Kidney epithelial cell (primary cell): ENCODE data around the gene P2RX4. TPM values are rescaled to one million over a fixed set of nuclear protein-coding genes. Genes with fewer than 3 reads are reported as not detected.
"Not testable (repeated sequence)": the region's sequence is repeated elsewhere in the genome, so short reads cannot be mapped to it uniquely, and the experiment has no call there.

ENCODE experiments used
- DNase-seq: peaks from one replicate; pipeline ENCODE4 v3.0.0-alpha.2; 2010; ENCODE audit warnings: low read depth
- H3K27me3 ChIP-seq: 2 replicates; pipeline ENCODE4 v1.6.0; 2011; ENCODE audit warnings: low read length; ENCODE audit not compliant: control insufficient read depth, insufficient read depth
- H3K36me3 ChIP-seq: 2 replicates; pipeline ENCODE4 v1.5.1; 2011; ENCODE audit warnings: low read length; ENCODE audit not compliant: control insufficient read depth, insufficient read depth
- H3K4me3 ChIP-seq: 2 replicates; pipeline ENCODE4 v1.5.1; 2011; ENCODE audit warnings: low read depth, mild to moderate bottlenecking, control low read depth, low read length
- total RNA-seq: library from RNA; depleted of rRNA; stranded (reverse); fragments of >200 nt; gene quantifications from 2 replicates; pipeline ENCODE4 v1.2.3, GENCODE V29; 2015
- TF ChIP-seq, protein P1 (sequence below): IDR thresholded peaks from 2 replicates; pipeline ENCODE4 v1.5.1; 2011; ENCODE audit warnings: mild to moderate bottlenecking, moderate library complexity, low read length, control low read depth, inconsistent platforms; ENCODE audit not compliant: insufficient read depth, poor library complexity, severe bottlenecking

The P2RX4 gene
- total RNA-seq, 1 donor from 2014 or later, result 119 TPM

GRCh38 chr12:121189619-121190155, 20.2 kb upstream of the P2RX4 start:
- no peak for DNase-seq
- Histone ChIP-seq H3K36me3 (no peaks in the 10 kb centered on the region), H3K27me3 (no peaks in the 10 kb centered on the region), H3K4me3 (no peak overlapping the region)
- TF ChIP-seq, protein P1, sequence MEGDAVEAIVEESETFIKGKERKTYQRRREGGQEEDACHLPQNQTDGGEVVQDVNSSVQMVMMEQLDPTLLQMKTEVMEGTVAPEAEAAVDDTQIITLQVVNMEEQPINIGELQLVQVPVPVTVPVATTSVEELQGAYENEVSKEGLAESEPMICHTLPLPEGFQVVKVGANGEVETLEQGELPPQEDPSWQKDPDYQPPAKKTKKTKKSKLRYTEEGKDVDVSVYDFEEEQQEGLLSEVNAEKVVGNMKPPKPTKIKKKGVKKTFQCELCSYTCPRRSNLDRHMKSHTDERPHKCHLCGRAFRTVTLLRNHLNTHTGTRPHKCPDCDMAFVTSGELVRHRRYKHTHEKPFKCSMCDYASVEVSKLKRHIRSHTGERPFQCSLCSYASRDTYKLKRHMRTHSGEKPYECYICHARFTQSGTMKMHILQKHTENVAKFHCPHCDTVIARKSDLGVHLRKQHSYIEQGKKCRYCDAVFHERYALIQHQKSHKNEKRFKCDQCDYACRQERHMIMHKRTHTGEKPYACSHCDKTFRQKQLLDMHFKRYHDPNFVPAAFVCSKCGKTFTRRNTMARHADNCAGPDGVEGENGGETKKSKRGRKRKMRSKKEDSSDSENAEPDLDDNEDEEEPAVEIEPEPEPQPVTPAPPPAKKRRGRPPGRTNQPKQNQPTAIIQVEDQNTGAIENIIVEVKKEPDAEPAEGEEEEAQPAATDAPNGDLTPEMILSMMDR, result no peak

DNA sequence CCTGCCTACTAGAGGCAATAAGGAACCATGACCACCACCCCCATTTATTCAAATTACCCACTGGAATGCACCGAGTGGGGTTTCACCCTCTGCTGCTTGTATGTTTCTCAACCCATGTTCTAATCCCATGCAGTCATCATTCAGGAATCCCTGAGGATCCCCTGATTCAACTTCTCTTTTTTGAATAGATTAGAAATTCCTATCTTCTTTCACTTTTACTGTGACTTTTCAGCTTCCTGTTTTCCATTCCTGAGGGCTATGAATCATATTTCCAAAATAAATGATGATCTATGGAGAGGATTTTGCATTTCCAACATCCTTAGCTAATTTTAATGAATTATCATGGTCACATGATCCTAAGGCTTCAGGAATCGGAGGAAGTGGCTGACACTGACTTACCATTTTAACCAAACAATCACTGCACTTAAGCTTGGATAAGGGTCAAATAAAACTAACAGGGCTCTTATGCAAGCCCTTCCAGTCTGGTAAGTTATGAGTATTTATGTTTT, 19.4 kb upstream of the P2RX4 start:
- DNase-seq, result peak; percentile 88
- Histone ChIP-seq H3K36me3 (no peaks in the 10 kb centered on the region), H3K4me3 (no peak overlapping the region), H3K27me3 (no peaks in the 10 kb centered on the region)
- TF ChIP-seq, protein P1, result no peak

DNA sequence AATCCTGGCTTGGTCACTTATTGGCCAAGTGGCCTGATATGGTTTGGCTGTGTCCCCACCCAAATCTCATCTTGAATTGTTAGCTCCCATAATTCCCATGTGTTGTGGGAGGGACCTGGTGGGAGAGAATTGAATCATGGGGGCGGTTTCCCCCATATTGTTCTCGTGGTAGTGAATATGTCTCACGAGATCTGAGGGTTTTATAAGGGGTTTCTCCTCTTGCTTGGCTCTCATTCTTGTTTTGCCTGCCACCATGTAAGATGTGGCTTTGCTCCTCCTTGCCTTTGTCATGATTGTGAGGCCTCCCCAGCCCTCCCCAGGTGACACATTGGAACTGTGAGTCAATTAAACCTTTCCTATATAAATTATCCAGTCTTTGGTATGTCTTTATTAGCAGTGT, 18.8 kb upstream of the P2RX4 start:
- no peaks in the 10 kb centered on the region for H3K36me3 ChIP-seq
- H3K4me3 ChIP-seq, result no peak overlapping the region
- TF ChIP-seq, protein P1, result no peak
- H3K27me3 ChIP-seq, result no peaks in the 10 kb centered on the region
- no peak for DNase-seq

- TF ChIP-seq, protein P1, result no peak
- Histone ChIP-seq H3K27me3 (no peaks in the 10 kb centered on the region), H3K36me3 (no peaks in the 10 kb centered on the region), H3K4me3 (no peak overlapping the region)
- no peak for DNase-seq
These were observed 13.0 kb upstream of the P2RX4 start for GRCh38 chr12:121196902-121197301.

DNA sequence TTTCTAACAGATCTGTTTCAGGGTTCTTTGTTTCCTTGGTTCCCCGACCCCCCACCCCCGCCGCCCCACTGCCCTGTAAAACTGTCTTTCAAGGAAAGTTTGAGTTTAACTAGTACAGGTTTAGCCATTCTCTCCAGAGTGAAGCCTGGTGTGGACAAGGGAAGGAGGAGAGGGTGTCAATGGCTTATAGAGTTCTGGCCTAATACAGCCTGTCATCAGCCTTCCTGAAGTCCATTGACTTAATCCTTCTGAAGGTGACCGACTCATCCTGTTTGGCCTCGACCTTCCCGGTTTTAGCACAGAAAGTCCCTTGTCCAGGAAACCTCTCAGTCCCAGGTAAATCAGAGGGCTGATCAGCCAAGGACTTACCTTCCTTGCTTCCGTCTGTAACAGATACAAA, 11.0 kb upstream of the P2RX4 start:
- Histone ChIP-seq H3K27me3 (no peaks in the 10 kb centered on the region), H3K36me3 (no peaks in the 10 kb centered on the region), H3K4me3 (no peak overlapping the region)
- TF ChIP-seq, protein P1, result no peak
- no peak for DNase-seq

GRCh38 chr12:121201140-121201539, 8.8 kb upstream of the P2RX4 start:
- H3K27me3 ChIP-seq, DNase-seq, H3K4me3 ChIP-seq, H3K36me3 ChIP-seq: not testable (repeated sequence)
